Activated CD4-positive, alpha-beta memory T cell treated with anti-CD3 and anti-CD28 coated beads for 36 hours (primary cell): ENCODE measurements around the gene MMP7. TPM values are rescaled to one million over a fixed set of nuclear protein-coding genes. Genes with fewer than 3 reads are reported as not detected.

Experiments
- CTCF ChIA-PET: fragments of 350-600 bp; sonication (Branson Sonifier 250); formaldehyde crosslinking; loops from one replicate; lab custom pipeline; 2021; ENCODE audit warnings: antibody characterized with exemption, inconsistent platforms; lab: Charles Lee
- POLR2A ChIA-PET: fragments of 350-600 bp; sonication (Branson Sonifier 250); formaldehyde crosslinking; loops from one replicate; lab custom pipeline; 2021; ENCODE audit warnings: antibody characterized with exemption; lab: Charles Lee
- DNase-seq: peaks from one replicate; pipeline ENCODE4 v3.0.0-alpha.2; 2020
- H3K27ac Mint-ChIP-seq: one replicate; pipeline ENCODE4 v1.8.0; 2021; ENCODE audit warnings: mixed read lengths
- H3K27me3 Mint-ChIP-seq: one replicate; pipeline ENCODE4 v1.8.0; 2021; ENCODE audit warnings: mixed read lengths
- H3K36me3 Mint-ChIP-seq: one replicate; pipeline ENCODE4 v1.8.0; 2021; ENCODE audit warnings: mixed read lengths
- H3K4me1 Mint-ChIP-seq: one replicate; pipeline ENCODE4 v1.8.0; 2021; ENCODE audit warnings: low read depth, mixed read lengths
- H3K4me3 Mint-ChIP-seq: one replicate; pipeline ENCODE4 v1.8.0; 2021; ENCODE audit warnings: mild to moderate bottlenecking, mixed read lengths
- H3K9me3 Mint-ChIP-seq: one replicate; pipeline ENCODE4 v1.8.0; 2021; ENCODE audit warnings: mixed read lengths
- intact Hi-C: fragments of 100-400 bp; cut with micrococcal nuclease; formaldehyde crosslinking; loops from one replicate; pipeline ENCODE4 v1.15.1; 2023
- total RNA-seq, 2 experiments: library from RNA; stranded (reverse); gene quantifications; one replicate each; pipeline ENCODE4 v1.2.3, GENCODE V29; 2021

MMP7 gene
- total RNA-seq, 2 experiments from 2014 or later: not detected

DNA sequence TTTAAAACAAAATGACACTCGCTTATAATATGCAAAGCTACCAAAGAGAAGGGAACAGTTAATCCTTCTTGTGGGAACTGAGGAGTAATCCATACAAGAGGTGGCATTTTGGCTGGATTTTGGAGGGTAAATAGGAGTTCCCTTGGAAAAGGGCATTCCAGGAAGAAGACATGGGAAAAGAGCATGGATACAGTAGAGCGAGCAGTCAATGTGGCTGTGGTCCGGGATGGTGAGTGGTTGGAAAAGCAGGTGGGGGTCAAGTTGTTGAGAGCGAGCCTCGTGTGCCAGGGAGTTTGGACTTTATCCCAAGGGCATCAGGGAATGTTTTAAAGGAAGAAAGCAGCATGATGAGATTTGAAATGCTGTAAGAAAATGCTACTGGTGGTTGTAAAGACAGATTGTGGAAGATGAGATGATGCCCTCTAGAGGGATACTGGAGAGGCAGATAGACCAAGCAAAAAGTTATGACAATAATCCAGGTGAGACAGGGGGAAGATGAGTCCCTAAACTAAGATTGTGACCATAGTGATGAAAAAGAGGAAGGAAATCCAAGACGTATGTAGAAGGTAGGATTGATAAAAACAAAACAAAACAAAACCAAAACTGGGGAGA, 3.8 kb upstream of the MMP7 start:
- Mint-ChIP-seq H3K9me3 (no peaks in the 10 kb centered on the region), H3K36me3 (no peaks in the 10 kb centered on the region), H3K27me3 (peaks cover 12% of the 10 kb centered on the region), H3K4me1 (no peaks in the 10 kb centered on the region), H3K27ac (no peak overlapping the region), H3K4me3 (no peak overlapping the region)
- CTCF ChIA-PET: interaction anchor here (0.6 to 1.0 kb wide), 2 partner anchors 16 to 72 kb away, joined by 3 read pairs; no protein-coding TSS in a partner anchor
- intact Hi-C loops: no loop called here
- no peak for DNase-seq
- POLR2A ChIA-PET: interaction anchor here (0.8 kb wide), 1 partner anchor 10 kb away, joined by 3 read pairs; no protein-coding TSS in a partner anchor

DNA sequence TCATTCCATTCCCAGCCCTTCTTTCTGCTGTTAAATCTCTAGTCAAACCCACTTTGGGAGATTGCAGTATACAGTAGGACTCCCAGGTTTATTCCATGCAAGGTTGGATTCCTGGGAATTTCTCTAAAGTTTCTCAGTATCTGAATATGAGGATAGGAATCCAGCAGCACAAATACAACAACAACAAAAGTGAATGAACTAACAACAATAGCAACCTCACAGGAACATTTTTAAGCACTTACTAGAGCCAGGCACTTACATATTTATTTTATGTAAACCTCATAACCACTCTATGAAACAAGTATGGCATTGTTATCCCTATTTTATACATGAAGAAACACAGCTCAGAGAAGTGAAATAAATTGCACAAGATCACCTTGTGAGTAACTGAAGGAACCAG, 1.9 kb downstream of the MMP7 start:
- H3K27ac Mint-ChIP-seq: no peak overlapping the region
- ChIA-PET CTCF (interaction anchor here (1.2 kb wide), 1 partner anchor 10 kb away, joined by 4 read pairs; no protein-coding TSS in a partner anchor), POLR2A (no interaction called here)
- H3K36me3 Mint-ChIP-seq: no peaks in the 10 kb centered on the region
- H3K9me3 Mint-ChIP-seq: no peaks in the 10 kb centered on the region
- intact Hi-C loops: no loop called here
- DNase-seq: no peak
- no peaks in the 10 kb centered on the region for H3K4me1 Mint-ChIP-seq
- no peaks in the 10 kb centered on the region for H3K27me3 Mint-ChIP-seq
- no peak overlapping the region for H3K4me3 Mint-ChIP-seq

DNA sequence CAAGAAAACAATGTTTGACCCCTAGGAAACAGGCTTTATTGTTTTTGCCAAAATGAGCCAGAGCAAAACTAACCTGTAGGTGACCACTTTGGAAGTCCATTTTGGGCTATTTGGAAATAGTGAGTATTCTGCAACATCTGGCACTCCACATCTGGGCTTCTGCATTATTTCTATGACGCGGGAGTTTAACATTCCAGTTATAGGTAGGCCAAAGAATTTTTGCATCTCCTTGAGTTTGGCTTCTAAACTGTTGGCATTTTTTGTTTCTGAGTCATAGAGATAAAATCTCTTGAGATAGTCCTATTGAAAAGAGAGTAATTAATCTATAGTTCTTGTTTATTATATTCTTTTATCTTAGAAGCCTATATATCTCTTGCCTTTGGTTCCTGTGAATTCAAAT, 2.9 kb downstream of the MMP7 start:
- Mint-ChIP-seq H3K4me3 (no peak overlapping the region), H3K27me3 (no peaks in the 10 kb centered on the region), H3K27ac (no peak overlapping the region), H3K9me3 (no peaks in the 10 kb centered on the region), H3K36me3 (no peaks in the 10 kb centered on the region), H3K4me1 (no peaks in the 10 kb centered on the region)
- POLR2A ChIA-PET: no interaction called here
- DNase-seq: no peak
- intact Hi-C loops: no loop called here
- CTCF ChIA-PET: no interaction called here

GRCh38 chr11:102527041-102527440, 3.5 kb downstream of the MMP7 start:
- intact Hi-C loops: no loop called here
- no peaks in the 10 kb centered on the region for H3K36me3 Mint-ChIP-seq
- no peak overlapping the region for H3K27ac Mint-ChIP-seq
- CTCF ChIA-PET: no interaction called here
- H3K9me3 Mint-ChIP-seq: no peaks in the 10 kb centered on the region
- H3K4me3 Mint-ChIP-seq: no peak overlapping the region
- H3K4me1 Mint-ChIP-seq: no peaks in the 10 kb centered on the region
- no peak for DNase-seq
- no peaks in the 10 kb centered on the region for H3K27me3 Mint-ChIP-seq
- POLR2A ChIA-PET: no interaction called here

DNA sequence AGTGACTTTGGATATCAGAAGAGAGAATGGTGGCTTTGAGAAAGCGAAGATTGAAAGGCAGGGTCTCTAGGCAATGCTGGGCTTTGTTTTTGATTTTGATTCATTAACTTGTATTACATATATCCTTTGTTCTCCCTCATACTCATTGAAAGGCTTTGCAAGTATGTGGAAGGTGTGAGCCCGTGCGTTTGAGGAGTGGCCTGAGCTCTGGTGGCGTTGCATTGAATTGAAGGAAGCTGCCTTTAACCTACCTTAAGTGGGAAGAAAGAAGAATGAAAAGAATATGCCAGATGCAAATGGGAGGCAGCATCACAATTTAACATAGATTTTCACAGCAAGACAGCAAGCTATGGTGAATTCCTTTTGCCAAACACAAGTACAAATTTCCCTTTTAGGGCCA, 6.7 kb downstream of the MMP7 start:
- Mint-ChIP-seq H3K4me1 (no peaks in the 10 kb centered on the region), H3K27me3 (peaks cover 8% of the 10 kb centered on the region), H3K36me3 (no peaks in the 10 kb centered on the region), H3K9me3 (no peaks in the 10 kb centered on the region), H3K4me3 (no peak overlapping the region), H3K27ac (no peak overlapping the region)
- intact Hi-C loops: no loop called here
- no peak for DNase-seq
- ChIA-PET CTCF (interaction anchor here (0.9 to 2.3 kb wide), 5 partner anchors 28 to 235 kb away, joined by 3 to 9 read pairs (median 3); no protein-coding TSS in a partner anchor), POLR2A (no interaction called here)

- intact Hi-C loops: no loop called here
- CTCF ChIA-PET: interaction anchor here (1.2 to 2.3 kb wide), 4 partner anchors 27 to 234 kb away, joined by 3 to 9 read pairs (median 6); no protein-coding TSS in a partner anchor
- POLR2A ChIA-PET: no interaction called here
- H3K4me1 Mint-ChIP-seq: no peaks in the 10 kb centered on the region
- no peak overlapping the region for H3K4me3 Mint-ChIP-seq
- no peaks in the 10 kb centered on the region for H3K9me3 Mint-ChIP-seq
- peaks cover 8% of the 10 kb centered on the region for H3K27me3 Mint-ChIP-seq
- no peak for DNase-seq
- no peak overlapping the region for H3K27ac Mint-ChIP-seq
- no peaks in the 10 kb centered on the region for H3K36me3 Mint-ChIP-seq
These were observed 7.4 kb downstream of the MMP7 start for GRCh38 chr11:102523189-102523570.

DNA sequence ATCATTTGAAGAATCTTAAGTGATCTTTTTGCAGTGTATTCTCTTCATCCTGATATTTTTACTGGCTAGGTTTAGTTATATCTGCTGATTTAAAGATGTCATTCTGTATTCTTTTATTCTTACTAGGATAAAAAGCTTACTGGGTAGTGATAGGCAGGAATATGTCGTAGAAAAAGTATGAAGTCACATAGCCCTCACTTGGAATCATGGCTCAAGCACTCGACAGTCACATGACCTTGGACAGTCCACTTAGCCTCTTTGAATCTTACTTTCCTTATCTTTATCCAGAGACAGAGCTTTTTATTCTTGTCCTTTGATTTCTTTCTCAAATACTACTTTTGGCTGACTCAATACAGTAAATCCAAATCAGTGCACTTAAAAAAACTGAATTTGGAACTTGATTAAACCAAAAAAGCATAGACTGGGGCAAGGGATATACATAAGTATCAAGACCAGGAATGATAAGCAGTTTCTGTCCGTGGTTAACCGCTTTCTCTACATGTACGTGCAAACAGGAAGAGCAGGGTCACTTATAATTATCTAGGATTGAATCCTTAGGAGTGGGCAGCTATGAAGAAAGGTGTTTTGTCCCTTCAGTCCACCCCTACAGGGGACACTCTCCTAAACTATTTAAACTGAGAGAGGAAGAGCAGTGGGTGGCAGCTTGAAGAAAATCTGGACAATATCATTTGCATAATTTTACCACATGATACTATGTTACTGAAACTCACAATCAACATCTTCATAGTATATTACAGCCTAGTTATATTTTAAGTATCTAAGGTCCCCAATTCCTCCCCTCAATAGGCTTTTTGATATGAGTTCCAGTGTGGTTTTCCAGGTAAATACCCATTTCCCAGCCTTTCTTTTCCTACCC, 8.0 kb downstream of the MMP7 start:
- no peaks in the 10 kb centered on the region for H3K4me1 Mint-ChIP-seq
- no peak overlapping the region for H3K4me3 Mint-ChIP-seq
- no peak overlapping the region for H3K27ac Mint-ChIP-seq
- no peak for DNase-seq
- CTCF ChIA-PET: interaction anchor here (2.1 kb wide), 1 partner anchor 90 kb away, joined by 9 read pairs; no protein-coding TSS in a partner anchor
- intact Hi-C loops: no loop called here
- POLR2A ChIA-PET: no interaction called here
- no peaks in the 10 kb centered on the region for H3K9me3 Mint-ChIP-seq
- no peaks in the 10 kb centered on the region for H3K36me3 Mint-ChIP-seq
- H3K27me3 Mint-ChIP-seq: peaks cover 8% of the 10 kb centered on the region

DNA sequence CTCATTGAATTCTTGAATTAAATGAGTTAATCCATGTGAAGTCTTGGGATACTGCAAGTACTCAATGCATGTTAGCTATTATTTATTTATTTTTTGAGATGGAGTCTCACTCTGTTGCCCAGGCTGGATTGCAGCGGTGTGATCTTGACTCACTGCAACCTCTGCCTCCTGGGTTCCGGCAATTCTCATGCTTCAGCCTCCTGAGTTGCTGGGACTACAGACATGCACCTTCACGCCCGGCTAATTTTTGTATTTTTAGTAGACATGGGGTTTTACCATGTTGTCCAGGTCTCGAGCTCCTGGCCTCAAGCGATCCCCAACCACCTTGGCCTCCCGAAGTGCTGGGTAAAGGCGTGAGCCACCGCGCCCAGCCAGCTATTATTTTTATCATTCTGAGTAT, 9.4 kb downstream of the MMP7 start:
- H3K36me3 Mint-ChIP-seq: no peaks in the 10 kb centered on the region
- intact Hi-C loops: no loop called here
- ChIA-PET POLR2A (no interaction called here), CTCF (no interaction called here)
- no peaks in the 10 kb centered on the region for H3K9me3 Mint-ChIP-seq
- DNase-seq: no peak
- H3K4me3 Mint-ChIP-seq: no peak overlapping the region
- H3K27ac Mint-ChIP-seq: no peak overlapping the region
- peaks cover 8% of the 10 kb centered on the region for H3K27me3 Mint-ChIP-seq
- H3K4me1 Mint-ChIP-seq: no peaks in the 10 kb centered on the region

DNA sequence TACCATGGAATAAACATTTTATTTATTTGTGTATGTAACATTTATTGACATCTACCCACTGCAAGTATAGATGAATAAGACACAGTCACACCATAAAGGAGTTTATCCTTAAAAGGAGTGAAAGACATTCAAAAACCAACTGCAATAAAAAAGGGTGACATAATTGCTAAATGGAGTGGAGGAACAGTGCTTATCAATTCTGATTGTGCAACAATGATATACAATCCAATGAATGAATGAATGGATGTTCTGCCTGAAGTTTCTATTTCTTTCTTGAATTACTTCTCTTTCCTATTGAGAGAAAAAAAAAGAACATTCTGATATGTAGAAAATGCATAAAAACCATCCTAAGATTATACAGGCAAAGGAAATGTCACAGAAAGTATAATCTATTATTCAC, 10.0 kb downstream of the MMP7 start:
- DNase-seq: no peak
- Mint-ChIP-seq H3K4me1 (no peaks in the 10 kb centered on the region), H3K9me3 (no peaks in the 10 kb centered on the region), H3K27me3 (peaks cover 8% of the 10 kb centered on the region), H3K36me3 (no peaks in the 10 kb centered on the region), H3K27ac (no peak overlapping the region), H3K4me3 (no peak overlapping the region)
- intact Hi-C loops: no loop called here
- POLR2A ChIA-PET: no interaction called here
- CTCF ChIA-PET: no interaction called here

GRCh38 chr11:102518296-102519094, 12.1 kb downstream of the MMP7 start:
- POLR2A ChIA-PET: no interaction called here
- no peaks in the 10 kb centered on the region for H3K36me3 Mint-ChIP-seq
- H3K4me1 Mint-ChIP-seq: no peaks in the 10 kb centered on the region
- no peak for DNase-seq
- CTCF ChIA-PET: interaction anchor here (1.0 to 4.5 kb wide), 11 partner anchors 10 to 224 kb away, joined by 3 to 20 read pairs (median 4); no protein-coding TSS in a partner anchor
- no peak overlapping the region for H3K4me3 Mint-ChIP-seq
- intact Hi-C loops: no loop called here
- peaks cover 8% of the 10 kb centered on the region for H3K27me3 Mint-ChIP-seq
- H3K9me3 Mint-ChIP-seq: no peaks in the 10 kb centered on the region
- no peak overlapping the region for H3K27ac Mint-ChIP-seq

- H3K36me3 Mint-ChIP-seq: no peaks in the 10 kb centered on the region
- ChIA-PET POLR2A (no interaction called here), CTCF (interaction anchor here (1.5 to 4.5 kb wide), 5 partner anchors 22 to 223 kb away, joined by 4 to 20 read pairs (median 5); no protein-coding TSS in a partner anchor)
- H3K27me3 Mint-ChIP-seq: peaks cover 8% of the 10 kb centered on the region
- DNase-seq: no peak
- intact Hi-C loops: no loop called here
- H3K9me3 Mint-ChIP-seq: no peaks in the 10 kb centered on the region
- no peak overlapping the region for H3K4me3 Mint-ChIP-seq
- no peaks in the 10 kb centered on the region for H3K4me1 Mint-ChIP-seq
- H3K27ac Mint-ChIP-seq: no peak overlapping the region
These were observed 12.9 kb downstream of the MMP7 start for GRCh38 chr11:102517670-102518069.

- peaks cover 8% of the 10 kb centered on the region for H3K27me3 Mint-ChIP-seq
- H3K27ac Mint-ChIP-seq: no peak overlapping the region
- H3K4me3 Mint-ChIP-seq: no peak overlapping the region
- H3K36me3 Mint-ChIP-seq: no peaks in the 10 kb centered on the region
- no peak for DNase-seq
- intact Hi-C loops: no loop called here
- CTCF ChIA-PET: interaction anchor here (1.0 to 4.5 kb wide), 3 partner anchors 9 to 125 kb away, joined by 3 to 20 read pairs (median 4); no protein-coding TSS in a partner anchor
- POLR2A ChIA-PET: no interaction called here
- no peaks in the 10 kb centered on the region for H3K4me1 Mint-ChIP-seq
- no peaks in the 10 kb centered on the region for H3K9me3 Mint-ChIP-seq
These were observed 14.4 kb downstream of the MMP7 start for GRCh38 chr11:102516179-102516578.
